Chondrocyte (in vitro differentiated cells): ENCODE data around the gene HOXD13. TPM values are rescaled to one million over a fixed set of nuclear protein-coding genes. Genes with fewer than 3 reads are reported as not detected.

Source experiments
- DNase-seq: peaks from one replicate; pipeline ENCODE4 v3.0.0; 2021; ENCODE audit warnings: mixed read lengths, low spot score
- H3K27ac Mint-ChIP-seq: one replicate; pipeline ENCODE4 v1.8.0; 2021; ENCODE audit warnings: mild to moderate bottlenecking, moderate library complexity, mixed read lengths; ENCODE audit not compliant: unreplicated experiment
- H3K27me3 Mint-ChIP-seq: 2 replicates; pipeline ENCODE4 v1.8.0; 2021; ENCODE audit warnings: low read depth, mixed read lengths
- H3K36me3 Mint-ChIP-seq: 2 replicates; pipeline ENCODE4 v1.8.0; 2021; ENCODE audit warnings: low read depth, mixed read lengths
- H3K4me1 Mint-ChIP-seq: 2 replicates; pipeline ENCODE4 v1.8.0; 2021; ENCODE audit warnings: low read depth, mild to moderate bottlenecking, mixed read lengths
- H3K4me3 Mint-ChIP-seq: one replicate; pipeline ENCODE4 v1.8.0; 2021; ENCODE audit warnings: mild to moderate bottlenecking, moderate library complexity, mixed read lengths; ENCODE audit not compliant: unreplicated experiment
- H3K9me3 Mint-ChIP-seq: 2 replicates; pipeline ENCODE4 v1.8.0; 2021; ENCODE audit warnings: low read depth, mixed read lengths
- total RNA-seq: library from RNA; stranded (reverse); gene quantifications from 3 replicates; pipeline ENCODE4 v1.2.1, GENCODE V29; 2021
- TF ChIP-seq, protein P1 (sequence below): fragments of 200-600 bp; sonication (generic); IDR thresholded peaks from 2 replicates; pipeline ENCODE4 v1.5.0; 2021; ENCODE audit warnings: antibody characterized with exemption, mild to moderate bottlenecking, moderate library complexity

The HOXD13 gene
- total RNA-seq, 1 donor from 2014 or later = not detected

GRCh38 chr2:176084611-176085119 lies 7.9 kb upstream of the HOXD13 start:
- Mint-ChIP-seq H3K4me3 (no peak overlapping the region), H3K27me3 (peaks cover 81% of the 10 kb centered on the region)

GRCh38 chr2:176085120-176085788 lies 7.3 kb upstream of the HOXD13 start:
- DNase-seq = no peak
- H3K27me3 Mint-ChIP-seq = peaks cover 87% of the 10 kb centered on the region

More at GRCh38 chr2:176084611-176085119, 7.9 kb upstream of the HOXD13 start:
- Mint-ChIP-seq H3K27ac (no peak overlapping the region), H3K9me3 (no peaks in the 10 kb centered on the region), H3K4me1 (peaks cover 27% of the 10 kb centered on the region), H3K36me3 (peaks cover 2% of the 10 kb centered on the region)
- no peak for DNase-seq
- TF ChIP-seq, protein P1, sequence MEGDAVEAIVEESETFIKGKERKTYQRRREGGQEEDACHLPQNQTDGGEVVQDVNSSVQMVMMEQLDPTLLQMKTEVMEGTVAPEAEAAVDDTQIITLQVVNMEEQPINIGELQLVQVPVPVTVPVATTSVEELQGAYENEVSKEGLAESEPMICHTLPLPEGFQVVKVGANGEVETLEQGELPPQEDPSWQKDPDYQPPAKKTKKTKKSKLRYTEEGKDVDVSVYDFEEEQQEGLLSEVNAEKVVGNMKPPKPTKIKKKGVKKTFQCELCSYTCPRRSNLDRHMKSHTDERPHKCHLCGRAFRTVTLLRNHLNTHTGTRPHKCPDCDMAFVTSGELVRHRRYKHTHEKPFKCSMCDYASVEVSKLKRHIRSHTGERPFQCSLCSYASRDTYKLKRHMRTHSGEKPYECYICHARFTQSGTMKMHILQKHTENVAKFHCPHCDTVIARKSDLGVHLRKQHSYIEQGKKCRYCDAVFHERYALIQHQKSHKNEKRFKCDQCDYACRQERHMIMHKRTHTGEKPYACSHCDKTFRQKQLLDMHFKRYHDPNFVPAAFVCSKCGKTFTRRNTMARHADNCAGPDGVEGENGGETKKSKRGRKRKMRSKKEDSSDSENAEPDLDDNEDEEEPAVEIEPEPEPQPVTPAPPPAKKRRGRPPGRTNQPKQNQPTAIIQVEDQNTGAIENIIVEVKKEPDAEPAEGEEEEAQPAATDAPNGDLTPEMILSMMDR = no peak

DNA sequence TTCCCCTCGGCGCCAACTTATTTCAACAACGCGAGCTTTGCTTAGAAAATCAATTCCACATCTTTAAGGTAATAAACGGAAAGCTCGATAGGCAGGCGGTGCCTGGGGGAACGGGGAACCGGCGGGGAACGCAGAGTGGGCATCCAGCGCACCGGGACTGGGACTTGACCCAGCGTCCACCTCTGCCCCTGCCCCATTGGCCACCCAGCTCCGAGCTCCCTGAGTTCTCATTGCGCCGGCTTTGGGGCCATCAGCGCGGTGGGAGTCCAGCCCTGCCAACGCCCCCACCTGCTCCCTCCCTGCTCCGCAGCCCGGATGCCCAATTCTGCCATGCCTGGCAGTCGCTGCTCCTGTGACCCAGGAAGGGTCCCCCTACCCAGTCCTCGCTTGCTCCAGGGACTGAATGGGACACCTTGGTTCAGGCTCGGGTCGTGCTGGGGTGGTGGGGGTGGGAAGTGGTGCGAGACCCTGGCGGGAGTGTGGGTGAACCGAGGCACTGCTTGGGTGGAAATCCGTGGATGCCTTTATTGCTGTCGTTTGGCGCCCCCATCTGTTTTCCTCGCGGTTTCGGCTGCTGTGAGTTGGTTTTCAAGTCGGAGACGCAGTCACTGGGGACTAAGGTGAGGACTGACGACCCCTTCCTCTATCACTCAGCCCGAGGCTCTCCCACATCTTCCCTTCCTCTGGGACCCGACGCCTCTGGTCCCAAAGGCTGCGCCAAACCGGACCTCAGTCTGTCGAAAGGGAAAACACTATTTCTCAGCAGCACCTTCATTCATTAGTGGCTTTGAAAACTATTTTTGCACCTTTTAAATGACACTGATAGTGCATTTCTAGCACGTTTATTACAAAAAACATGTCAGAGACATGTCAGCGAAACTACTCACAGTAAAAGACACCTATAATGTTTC lies 6.4 kb upstream of the HOXD13 start:
- Mint-ChIP-seq H3K4me1 (peaks cover 23% of the 10 kb centered on the region), H3K27me3 (peaks cover 91% of the 10 kb centered on the region), H3K4me3 (no peak overlapping the region), H3K36me3 (peaks cover under 1% of the 10 kb centered on the region), H3K9me3 (no peaks in the 10 kb centered on the region), H3K27ac (no peak overlapping the region)
- DNase-seq = no peak
- TF ChIP-seq, protein P1 = peak; percentile 80

More at GRCh38 chr2:176085120-176085788, 7.3 kb upstream of the HOXD13 start:
- Mint-ChIP-seq H3K27ac (no peak overlapping the region), H3K4me3 (no peak overlapping the region), H3K36me3 (peaks cover 2% of the 10 kb centered on the region), H3K4me1 (peaks cover 27% of the 10 kb centered on the region), H3K9me3 (no peaks in the 10 kb centered on the region)
- TF ChIP-seq, protein P1 = no peak

DNA sequence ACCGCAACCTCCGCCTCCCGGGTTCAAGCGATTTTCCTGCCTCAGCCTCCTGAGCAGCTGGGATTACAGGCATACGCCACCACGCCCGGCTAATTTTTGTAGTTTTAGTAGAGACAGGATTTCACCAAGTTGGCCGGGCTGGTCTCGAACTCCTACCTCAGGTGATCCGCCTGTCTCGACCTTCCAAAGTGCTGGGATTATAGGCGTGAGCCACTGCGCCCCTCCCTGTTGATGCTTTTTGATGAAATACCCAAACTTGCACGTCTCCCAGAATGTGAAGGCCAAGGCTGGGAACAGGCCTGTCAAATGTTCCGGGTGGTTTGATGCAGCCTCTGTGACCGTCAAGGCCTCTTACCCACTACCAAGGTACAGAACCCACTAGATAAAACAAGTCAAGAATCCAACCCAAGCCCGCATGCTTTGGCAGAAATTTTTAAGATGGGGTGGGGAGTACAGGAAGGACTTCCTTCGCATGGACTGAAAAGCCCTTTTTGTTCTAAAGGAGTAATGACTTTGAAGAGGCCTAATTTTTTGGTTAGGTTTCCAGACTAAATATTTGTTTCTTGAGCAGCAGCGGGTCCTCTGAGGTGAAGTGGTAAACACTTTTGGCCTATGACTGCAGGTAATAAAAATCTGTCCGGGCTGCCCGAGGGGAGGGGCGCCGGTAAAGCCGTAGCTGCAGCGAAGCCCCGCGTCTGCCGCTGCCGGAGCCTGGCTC lies 5.0 kb upstream of the HOXD13 start:
- H3K4me3 Mint-ChIP-seq = peak overlapping the region; percentile 75
- peaks cover 29% of the 10 kb centered on the region for H3K4me1 Mint-ChIP-seq
- DNase-seq = no peak
- TF ChIP-seq, protein P1 = no peak
- peaks cover 92% of the 10 kb centered on the region for H3K27me3 Mint-ChIP-seq
- no peak overlapping the region for H3K27ac Mint-ChIP-seq
- no peaks in the 10 kb centered on the region for H3K36me3 Mint-ChIP-seq
- no peaks in the 10 kb centered on the region for H3K9me3 Mint-ChIP-seq
